SK-N-SH (cell line): ENCODE data around the gene TIMP2.

Source experiments
- CTCF ChIP-seq: fragments of 200-600 bp; sonication (generic); IDR thresholded peaks from 2 replicates; pipeline ENCODE4 v1.6.1; 2017; ENCODE audit warnings: antibody characterized with exemption, mild to moderate bottlenecking, moderate library complexity
- FOXJ3 ChIP-seq: sonication (generic); formaldehyde crosslinking; IDR thresholded peaks from 2 replicates; pipeline ENCODE4 v1.5.1; 2020; ENCODE audit warnings: mild to moderate bottlenecking, missing genetic modification reagents
- FOXM1 ChIP-seq: IDR thresholded peaks from 2 replicates; pipeline ENCODE4 v1.4.0; 2012; ENCODE audit warnings: low read depth, mild to moderate bottlenecking
- JUND ChIP-seq: IDR thresholded peaks from 2 replicates; pipeline ENCODE4 v1.4.0; 2012
- MXI1 ChIP-seq: IDR thresholded peaks from 2 replicates; pipeline ENCODE4 v1.6.1; 2012; ENCODE audit warnings: mild to moderate bottlenecking, low read depth, low read length, improper control_type of control experiment
- NRF1 ChIP-seq: IDR thresholded peaks from 2 replicates; pipeline ENCODE4 v1.6.1; 2012; ENCODE audit warnings: low read depth, mild to moderate bottlenecking, low read length
- POLR2AphosphoS5 ChIP-seq: IDR thresholded peaks from 2 replicates; pipeline ENCODE4 v1.6.1; 2012; ENCODE audit warnings: low read depth, low read length
- RAD21 ChIP-seq: IDR thresholded peaks from 2 replicates; pipeline ENCODE4 v1.6.1; 2012; ENCODE audit warnings: mild to moderate bottlenecking, low read length
- REST ChIP-seq: IDR thresholded peaks from 2 replicates; pipeline ENCODE4 v1.6.1; 2012; ENCODE audit warnings: mild to moderate bottlenecking, low read depth, low read length, moderate library complexity
- RFX5 ChIP-seq: IDR thresholded peaks from 2 replicates; pipeline ENCODE4 v1.6.1; 2012; ENCODE audit warnings: mild to moderate bottlenecking, improper control_type of control experiment, low read length
- YY1 ChIP-seq: IDR thresholded peaks from 2 replicates; pipeline ENCODE4 v1.4.0; 2012; ENCODE audit warnings: low read depth, mild to moderate bottlenecking

GRCh38 chr17:78969865-78970264 lies 44.7 kb upstream of the TIMP2 start:
- TF ChIP-seq CTCF, result no peak
- TF ChIP-seq REST, result no peak
- no peak for TF ChIP-seq NRF1
- TF ChIP-seq FOXM1, result no peak
- TF ChIP-seq RFX5, result no peak
- no peak for TF ChIP-seq JUND
- TF ChIP-seq POLR2AphosphoS5, result no peak
- TF ChIP-seq FOXJ3 (CRISPR knock-in tag), result no peak
- no peak for TF ChIP-seq RAD21
- no peak for TF ChIP-seq MXI1
- no peak for TF ChIP-seq YY1
